ENCODE results near the gene DRAM1. TPM values are rescaled to one million over a fixed set of nuclear protein-coding genes. Genes with fewer than 3 reads are reported as not detected.
"Not testable (repeated sequence)": the region's sequence is repeated elsewhere in the genome, so short reads cannot be mapped to it uniquely, and the experiment has no call there.

The DRAM1 gene
- total RNA-seq, 1 donor from 2014 or later: 1.2 TPM

GRCh38 chr12:101863981-101864380 is 13.4 kb upstream of the DRAM1 start:
- Histone ChIP-seq H3K27ac (no peak overlapping the region), H3K9me3 (ENCODE audit: low read depth) (no peaks in the 10 kb centered on the region), H4K20me1 (ENCODE audit: low read depth) (no peaks in the 10 kb centered on the region), H3K4me3 (no peak overlapping the region), H3K79me2 (ENCODE audit: low read depth) (no peaks in the 10 kb centered on the region), H3K27me3 (no peaks in the 10 kb centered on the region), H3K4me1 (peaks cover 4% of the 10 kb centered on the region), H3F3A (ENCODE audit: low read depth) (no peaks in the 10 kb centered on the region), H3K4me2 (no peak overlapping the region), H3K36me3 (no peaks in the 10 kb centered on the region), H2AFZ (replicated peaks) (no peak overlapping the region), H3K9ac (no peak overlapping the region)
- Mint-ChIP-seq H3K36me3 (no peaks in the 10 kb centered on the region), H3K27me3 (ENCODE audit: insufficient read depth, low read depth) (no peaks in the 10 kb centered on the region), H3K27ac (no peak overlapping the region), H3K9me3 (peaks cover 14% of the 10 kb centered on the region), H3K4me1 (no peaks in the 10 kb centered on the region), H3K4me3 (no peak overlapping the region)
- TF ChIP-seq EZH2 (IDR thresholded peaks at IDR 0.05) (no peak), CTCF (IDR thresholded peaks at IDR 0.05) (no peak)
- DNase-seq (ENCODE audit: low spot score): no peak

GRCh38 chr12:101866615-101867373 is 10.6 kb upstream of the DRAM1 start:
- no peaks in the 10 kb centered on the region for H3K36me3 ChIP-seq
- Mint-ChIP-seq H3K36me3 (no peaks in the 10 kb centered on the region), H3K27ac (no peak overlapping the region), H3K4me3 (no peak overlapping the region), H3K9me3 (peaks cover 18% of the 10 kb centered on the region), H3K27me3 (ENCODE audit: insufficient read depth, low read depth) (no peaks in the 10 kb centered on the region), H3K4me1 (no peaks in the 10 kb centered on the region)
- H3K4me3 ChIP-seq: no peak overlapping the region
- no peak for DNase-seq (ENCODE audit: low spot score)
- H3K27ac ChIP-seq: no peak overlapping the region
- no peaks in the 10 kb centered on the region for H3F3A ChIP-seq (ENCODE audit: low read depth)
- peak overlapping the region; percentile 50 for H2AFZ ChIP-seq (replicated peaks)
- H3K79me2 ChIP-seq (ENCODE audit: low read depth): no peaks in the 10 kb centered on the region
- no peak overlapping the region for H3K4me2 ChIP-seq
- H3K9ac ChIP-seq: no peak overlapping the region
- TF ChIP-seq EZH2 (IDR thresholded peaks at IDR 0.05): no peak
- no peaks in the 10 kb centered on the region for H3K27me3 ChIP-seq
- H4K20me1 ChIP-seq (ENCODE audit: low read depth): no peaks in the 10 kb centered on the region
- peaks cover 4% of the 10 kb centered on the region for H3K4me1 ChIP-seq
- no peaks in the 10 kb centered on the region for H3K9me3 ChIP-seq (ENCODE audit: low read depth)

GRCh38 chr12:101867619-101868018 is 9.8 kb upstream of the DRAM1 start:
- not testable (repeated sequence) for H3K4me1 ChIP-seq; H4K20me1 ChIP-seq (ENCODE audit: low read depth); H3K27me3 ChIP-seq; H3K4me3 ChIP-seq; DNase-seq (ENCODE audit: low spot score); H3K4me1 Mint-ChIP-seq; H2AFZ ChIP-seq (replicated peaks); H3K27ac Mint-ChIP-seq; H3K4me3 Mint-ChIP-seq; H3K36me3 Mint-ChIP-seq; H3K27ac ChIP-seq; H3F3A ChIP-seq (ENCODE audit: low read depth); H3K79me2 ChIP-seq (ENCODE audit: low read depth); H3K9me3 ChIP-seq (ENCODE audit: low read depth); H3K9ac ChIP-seq; H3K36me3 ChIP-seq; H3K27me3 Mint-ChIP-seq (ENCODE audit: insufficient read depth, low read depth); H3K4me2 ChIP-seq
- H3K9me3 Mint-ChIP-seq: peaks cover 18% of the 10 kb centered on the region

- TF ChIP-seq EZH2 (IDR thresholded peaks at IDR 0.05) (no peak), CTCF (IDR thresholded peaks at IDR 0.05) (no peak), EZH2phosphoT487 (IDR thresholded peaks at IDR 0.05) (no peak)
- Mint-ChIP-seq H3K4me1 (no peaks in the 10 kb centered on the region), H3K27ac (no peak overlapping the region), H3K27me3 (ENCODE audit: insufficient read depth, low read depth) (no peaks in the 10 kb centered on the region), H3K36me3 (no peaks in the 10 kb centered on the region), H3K9me3 (peaks cover 10% of the 10 kb centered on the region), H3K4me3 (no peak overlapping the region)
- H3K9ac ChIP-seq: no peak overlapping the region
- H3K36me3 ChIP-seq: no peaks in the 10 kb centered on the region
- H3K9me3 ChIP-seq (ENCODE audit: low read depth): no peaks in the 10 kb centered on the region
- H3K27ac ChIP-seq: no peak overlapping the region
- peaks cover 4% of the 10 kb centered on the region for H3K4me1 ChIP-seq
- no peaks in the 10 kb centered on the region for H3K27me3 ChIP-seq
- no peak overlapping the region for H3K4me3 ChIP-seq
- no peak overlapping the region for H3K4me2 ChIP-seq
- DNase-seq (ENCODE audit: low spot score): no peak
- H3K79me2 ChIP-seq (ENCODE audit: low read depth): no peaks in the 10 kb centered on the region
- H3F3A ChIP-seq (ENCODE audit: low read depth): no peaks in the 10 kb centered on the region
- H4K20me1 ChIP-seq (ENCODE audit: low read depth): no peaks in the 10 kb centered on the region
- no peak overlapping the region for H2AFZ ChIP-seq (replicated peaks)
Observed at GRCh38 chr12:101870925-101871324, 6.5 kb upstream of the DRAM1 start.
